Measurements from ENCODE around the gene FNBP1L. TPM values are rescaled to one million over a fixed set of nuclear protein-coding genes. Genes with fewer than 3 reads are reported as not detected.

Gene FNBP1L
- total RNA-seq, 1 experiment from 2014 or later: 72.7 TPM

DNA sequence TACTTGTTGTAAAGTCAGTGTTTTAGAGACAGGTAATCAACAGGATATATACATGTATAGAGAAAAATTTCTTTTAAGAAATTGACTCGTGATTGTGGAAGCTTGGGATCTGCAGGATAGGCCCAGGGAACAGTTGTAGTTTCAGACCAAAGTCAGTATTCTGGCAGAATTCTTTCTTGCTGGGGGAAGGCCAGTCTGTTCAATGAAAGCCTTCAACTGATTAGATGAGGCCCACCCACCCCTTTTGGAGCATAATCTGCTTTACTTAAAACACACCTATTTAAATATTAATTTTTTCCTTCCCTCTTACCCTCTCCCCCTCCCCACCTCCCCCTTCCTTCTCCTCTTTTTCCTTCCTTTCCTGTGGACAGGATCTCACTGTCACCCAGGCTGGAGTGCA, 48.0 kb downstream of the FNBP1L start:
- intact Hi-C loops (cut with micrococcal nuclease; ENCODE audit: unreplicated experiment): no loop called here
- H3K4me1 Mint-ChIP-seq (ENCODE audit: low read depth, unreplicated experiment): peaks cover 36% of the 10 kb centered on the region
- no peak overlapping the region for H3K27ac Mint-ChIP-seq (ENCODE audit: unreplicated experiment)
- peaks cover 3% of the 10 kb centered on the region for H3K9me3 Mint-ChIP-seq (ENCODE audit: low read depth, unreplicated experiment)
- BruUV-seq (replicated peaks): no TSS peak
- CTCF ChIA-PET: no interaction called here
- no peak overlapping the region for H3K4me3 Mint-ChIP-seq (ENCODE audit: low read depth, unreplicated experiment)
- TF ChIP-seq, protein P1, sequence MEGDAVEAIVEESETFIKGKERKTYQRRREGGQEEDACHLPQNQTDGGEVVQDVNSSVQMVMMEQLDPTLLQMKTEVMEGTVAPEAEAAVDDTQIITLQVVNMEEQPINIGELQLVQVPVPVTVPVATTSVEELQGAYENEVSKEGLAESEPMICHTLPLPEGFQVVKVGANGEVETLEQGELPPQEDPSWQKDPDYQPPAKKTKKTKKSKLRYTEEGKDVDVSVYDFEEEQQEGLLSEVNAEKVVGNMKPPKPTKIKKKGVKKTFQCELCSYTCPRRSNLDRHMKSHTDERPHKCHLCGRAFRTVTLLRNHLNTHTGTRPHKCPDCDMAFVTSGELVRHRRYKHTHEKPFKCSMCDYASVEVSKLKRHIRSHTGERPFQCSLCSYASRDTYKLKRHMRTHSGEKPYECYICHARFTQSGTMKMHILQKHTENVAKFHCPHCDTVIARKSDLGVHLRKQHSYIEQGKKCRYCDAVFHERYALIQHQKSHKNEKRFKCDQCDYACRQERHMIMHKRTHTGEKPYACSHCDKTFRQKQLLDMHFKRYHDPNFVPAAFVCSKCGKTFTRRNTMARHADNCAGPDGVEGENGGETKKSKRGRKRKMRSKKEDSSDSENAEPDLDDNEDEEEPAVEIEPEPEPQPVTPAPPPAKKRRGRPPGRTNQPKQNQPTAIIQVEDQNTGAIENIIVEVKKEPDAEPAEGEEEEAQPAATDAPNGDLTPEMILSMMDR (IDR thresholded peaks at IDR 0.05; ENCODE audit: unreplicated experiment): no peak
- DNase-seq: no peak
- peaks cover 15% of the 10 kb centered on the region for H3K36me3 Mint-ChIP-seq (ENCODE audit: insufficient read depth, unreplicated experiment)
- H3K27me3 Mint-ChIP-seq (ENCODE audit: unreplicated experiment): no peaks in the 10 kb centered on the region

DNA sequence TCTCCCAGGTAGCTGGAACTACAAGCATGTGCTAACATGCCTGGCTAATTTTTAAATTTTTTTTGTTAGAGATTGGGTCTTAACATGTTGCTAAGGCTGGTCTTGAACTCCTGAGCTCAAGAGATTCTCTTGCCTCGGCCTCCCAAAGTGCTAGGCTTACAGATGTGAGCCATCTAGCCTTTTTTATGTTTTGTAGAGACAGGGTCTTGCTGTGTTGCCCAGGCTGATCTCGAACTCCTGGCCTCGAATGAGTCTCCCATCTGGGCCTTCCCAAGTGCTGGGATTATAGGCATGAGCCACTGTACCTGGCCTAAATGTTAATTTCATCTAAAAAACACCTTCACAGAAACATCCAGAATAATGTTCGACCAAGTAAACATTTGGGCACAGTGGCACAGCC, 48.6 kb downstream of the FNBP1L start:
- Mint-ChIP-seq H3K9me3 (ENCODE audit: low read depth, unreplicated experiment) (peaks cover 3% of the 10 kb centered on the region), H3K4me1 (ENCODE audit: low read depth, unreplicated experiment) (peaks cover 36% of the 10 kb centered on the region), H3K4me3 (ENCODE audit: low read depth, unreplicated experiment) (no peak overlapping the region), H3K27ac (ENCODE audit: unreplicated experiment) (no peak overlapping the region), H3K36me3 (ENCODE audit: insufficient read depth, unreplicated experiment) (peaks cover 15% of the 10 kb centered on the region), H3K27me3 (ENCODE audit: unreplicated experiment) (no peaks in the 10 kb centered on the region)
- BruUV-seq (replicated peaks): no TSS peak
- TF ChIP-seq, protein P1 (IDR thresholded peaks at IDR 0.05; ENCODE audit: unreplicated experiment): no peak
- no peak for DNase-seq
- CTCF ChIA-PET: no interaction called here
- intact Hi-C loops (cut with micrococcal nuclease; ENCODE audit: unreplicated experiment): no loop called here

DNA sequence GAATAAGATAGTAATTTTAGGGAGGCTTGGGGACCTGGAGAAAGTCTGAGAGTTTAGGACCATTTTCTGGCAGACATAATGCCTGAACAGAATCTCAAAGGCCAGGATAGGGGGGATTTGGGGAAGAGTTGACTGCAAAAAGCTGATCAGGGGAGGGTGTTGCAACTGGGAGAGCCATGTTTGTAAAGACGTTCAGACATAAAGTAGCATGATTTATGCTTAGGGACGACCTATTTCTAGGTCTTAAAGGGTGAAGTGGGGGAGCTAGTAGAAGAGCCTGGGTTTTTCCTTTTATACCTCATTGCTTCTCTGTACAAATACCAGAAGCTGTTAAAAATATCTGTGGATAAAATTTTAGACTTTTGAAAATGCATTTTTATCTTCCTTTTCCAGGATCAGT, 51.2 kb downstream of the FNBP1L start:
- Mint-ChIP-seq H3K27ac (ENCODE audit: unreplicated experiment) (no peak overlapping the region), H3K9me3 (ENCODE audit: low read depth, unreplicated experiment) (no peaks in the 10 kb centered on the region), H3K4me3 (ENCODE audit: low read depth, unreplicated experiment) (no peak overlapping the region), H3K36me3 (ENCODE audit: insufficient read depth, unreplicated experiment) (peaks cover 15% of the 10 kb centered on the region), H3K27me3 (ENCODE audit: unreplicated experiment) (no peaks in the 10 kb centered on the region), H3K4me1 (ENCODE audit: low read depth, unreplicated experiment) (peaks cover 34% of the 10 kb centered on the region)
- intact Hi-C loops (cut with micrococcal nuclease; ENCODE audit: unreplicated experiment): no loop called here
- TF ChIP-seq, protein P1 (IDR thresholded peaks at IDR 0.05; ENCODE audit: unreplicated experiment): no peak
- CTCF ChIA-PET: no interaction called here
- no peak for DNase-seq
- BruUV-seq (replicated peaks): no TSS peak

DNA sequence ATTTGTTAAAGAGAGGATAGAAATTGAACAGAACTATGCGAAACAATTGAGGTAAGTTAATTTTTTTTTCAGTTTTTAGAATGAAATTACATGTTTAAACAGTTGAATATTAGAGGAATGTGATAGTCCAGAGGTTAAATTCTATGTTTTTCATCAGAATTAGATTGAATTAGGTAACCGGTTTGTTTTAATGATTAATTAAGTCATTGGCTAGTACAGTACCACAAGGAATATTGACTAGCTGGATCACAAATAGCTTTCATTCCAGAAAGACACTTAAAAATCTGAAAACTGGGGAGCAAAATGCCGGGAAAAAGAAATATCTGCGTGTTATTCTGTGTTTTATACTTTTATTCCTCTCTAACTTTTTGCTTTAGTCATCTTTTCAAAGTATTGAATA, 51.6 kb downstream of the FNBP1L start:
- peaks cover 34% of the 10 kb centered on the region for H3K4me1 Mint-ChIP-seq (ENCODE audit: low read depth, unreplicated experiment)
- H3K4me3 Mint-ChIP-seq (ENCODE audit: low read depth, unreplicated experiment): no peak overlapping the region
- DNase-seq: no peak
- CTCF ChIA-PET: no interaction called here
- BruUV-seq (replicated peaks): no TSS peak
- intact Hi-C loops (cut with micrococcal nuclease; ENCODE audit: unreplicated experiment): no loop called here
- no peak overlapping the region for H3K27ac Mint-ChIP-seq (ENCODE audit: unreplicated experiment)
- H3K9me3 Mint-ChIP-seq (ENCODE audit: low read depth, unreplicated experiment): no peaks in the 10 kb centered on the region
- TF ChIP-seq, protein P1 (IDR thresholded peaks at IDR 0.05; ENCODE audit: unreplicated experiment): no peak
- H3K36me3 Mint-ChIP-seq (ENCODE audit: insufficient read depth, unreplicated experiment): peaks cover 13% of the 10 kb centered on the region
- H3K27me3 Mint-ChIP-seq (ENCODE audit: unreplicated experiment): no peaks in the 10 kb centered on the region

DNA sequence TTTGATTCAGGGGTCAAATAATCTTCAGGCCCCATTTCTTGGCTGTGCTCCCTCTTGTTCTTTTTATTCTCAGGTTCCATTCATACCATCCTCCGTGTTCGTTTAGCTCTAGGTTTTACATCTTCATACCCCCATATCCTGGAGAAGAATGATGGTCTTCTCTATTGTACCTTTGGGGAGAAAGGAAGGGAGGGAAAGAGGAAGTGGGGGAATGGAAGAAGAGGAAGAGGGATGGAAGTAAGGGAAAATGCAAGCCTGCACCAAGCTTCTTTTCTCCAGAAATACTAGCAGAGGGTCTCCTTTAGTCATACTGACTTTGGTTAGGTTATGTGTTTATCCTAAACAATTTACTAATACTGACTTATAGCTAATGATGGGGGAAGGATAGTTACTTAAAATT, 52.4 kb downstream of the FNBP1L start:
- Mint-ChIP-seq H3K4me3 (ENCODE audit: low read depth, unreplicated experiment) (no peak overlapping the region), H3K27ac (ENCODE audit: unreplicated experiment) (no peak overlapping the region), H3K4me1 (ENCODE audit: low read depth, unreplicated experiment) (peaks cover 38% of the 10 kb centered on the region), H3K36me3 (ENCODE audit: insufficient read depth, unreplicated experiment) (peaks cover 9% of the 10 kb centered on the region), H3K9me3 (ENCODE audit: low read depth, unreplicated experiment) (no peaks in the 10 kb centered on the region), H3K27me3 (ENCODE audit: unreplicated experiment) (no peaks in the 10 kb centered on the region)
- intact Hi-C loops (cut with micrococcal nuclease; ENCODE audit: unreplicated experiment): no loop called here
- CTCF ChIA-PET: no interaction called here
- no peak for DNase-seq
- no TSS peak for BruUV-seq (replicated peaks)
- TF ChIP-seq, protein P1 (IDR thresholded peaks at IDR 0.05; ENCODE audit: unreplicated experiment): no peak
